Naive thymus-derived CD8-positive, alpha-beta T cell (primary cell): Measurements from ENCODE around the gene CTSH. TPM values are rescaled to one million over a fixed set of nuclear protein-coding genes. Genes with fewer than 3 reads are reported as not detected.
A peak's percentile ranks its signal among the peaks of the same experiment; 100 is the strongest.

ENCODE experiments used
- ATAC-seq, 2 donors: fragments of 150-1000 bp; cut with Tn5 transposase in 1 of 2; sonication (Bioruptor Pico), chemical (Tn5 transposase) in 1 of 2; 1 replicate in 1 of 2; 2 replicates in 1 of 2; pipeline ENCODE4 v1.10.0; 2021; ENCODE audit warnings: mild to moderate bottlenecking in 2 of 2, moderate library complexity in 2 of 2
- POLR2A ChIA-PET: fragments of 350-600 bp; sonication (Branson Sonifier 250); formaldehyde crosslinking; loops from one replicate; lab custom pipeline; 2021; ENCODE audit warnings: antibody characterized with exemption; lab: Charles Lee
- DNase-seq, 10 donors: peaks; one replicate each; pipeline versions ENCODE4 v3.0.0 to v3.0.0-alpha.2; 2020 to 2022
- H3K27ac Mint-ChIP-seq, 10 donors: one replicate each; pipeline ENCODE4 v1.8.0; 2020 to 2022; ENCODE audit warnings: mild to moderate bottlenecking in 10 of 10, mixed read lengths in 10 of 10, moderate library complexity in 4 of 10, inconsistent platforms in 1 of 10
- H3K27me3 Mint-ChIP-seq, 5 donors: one replicate each; pipeline ENCODE4 v1.8.0; 2021 to 2022; ENCODE audit warnings: mixed read lengths in 5 of 5
- H3K36me3 Mint-ChIP-seq, 3 donors: one replicate each; pipeline ENCODE4 v1.8.0; 2020 to 2022; ENCODE audit warnings: mixed read lengths in 3 of 3, mild to moderate bottlenecking in 2 of 3, inconsistent platforms in 1 of 3
- H3K4me1 Mint-ChIP-seq, 4 donors: one replicate each; pipeline ENCODE4 v1.8.0; 2021 to 2022; ENCODE audit warnings: mixed read lengths in 4 of 4
- H3K4me3 Mint-ChIP-seq, 10 donors: one replicate each; pipeline ENCODE4 v1.8.0; 2020 to 2022; ENCODE audit warnings: mild to moderate bottlenecking in 10 of 10, mixed read lengths in 10 of 10, moderate library complexity in 6 of 10, inconsistent platforms in 1 of 10
- H3K9me3 Mint-ChIP-seq, 9 donors: one replicate each; pipeline ENCODE4 v1.8.0; 2020 to 2022; ENCODE audit warnings: mixed read lengths in 9 of 9, mild to moderate bottlenecking in 3 of 9, inconsistent platforms in 1 of 9, moderate library complexity in 1 of 9
- polyA plus RNA-seq, 3 donors: library from polyadenylated mRNA; unstranded; fragments of 300-500 nt; fragmentation: Illumina TruSeq; gene quantifications; one replicate each; pipeline ENCODE4 v1.2.3, GENCODE V29; 2021
- total RNA-seq, 8 experiments: library from RNA in 2 of 8; stranded (reverse) in 2 of 8; gene quantifications; one replicate each; pipeline ENCODE4 v1.2.3 and lab custom pipeline; 2021 to 2026

The CTSH gene
- total and polyA plus RNA-seq, 5 experiments from 2014 or later: 3.6 to 7.9 (median 5.8) TPM

GRCh38 chr15:78922527-78922926 lies 22.3 kb downstream of the CTSH start:
- peaks cover 0 to 4% (median under 1%) of the 10 kb centered on the region in 4 donors for H3K4me1 Mint-ChIP-seq
- H3K27ac Mint-ChIP-seq: peak overlapping the region in 1 of 10 donors; percentile 66
- DNase-seq (no peak), ATAC-seq (no peak)
- POLR2A ChIA-PET: no interaction called here
- H3K36me3 Mint-ChIP-seq: peaks cover 0 to 52% (median 10%) of the 10 kb centered on the region in 3 donors
- no peaks in the 10 kb centered on the region for H3K27me3 Mint-ChIP-seq
- no peak overlapping the region for H3K4me3 Mint-ChIP-seq
- H3K9me3 Mint-ChIP-seq: no peaks in the 10 kb centered on the region

DNA sequence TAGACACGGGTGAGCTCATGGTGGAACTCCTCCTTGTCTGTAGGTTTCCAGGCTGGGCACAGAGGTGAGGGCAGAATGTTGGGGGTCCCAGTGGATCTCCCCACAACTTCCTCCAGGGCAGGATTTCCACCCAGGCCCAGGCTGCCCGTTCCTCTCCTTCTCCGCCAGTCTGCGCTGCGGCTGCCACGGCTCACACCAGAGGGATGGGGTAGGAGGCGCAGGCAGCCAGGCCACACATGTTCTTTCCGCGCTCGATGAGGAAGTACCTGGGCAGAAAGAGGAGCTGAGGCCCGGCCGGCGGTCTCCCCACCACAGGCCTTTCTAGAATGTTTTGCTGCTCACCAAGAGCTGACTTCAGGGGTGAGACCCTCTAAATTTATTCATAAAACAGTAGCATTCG lies 22.9 kb downstream of the CTSH start:
- H3K9me3 Mint-ChIP-seq: no peaks in the 10 kb centered on the region
- no peaks in the 10 kb centered on the region for H3K27me3 Mint-ChIP-seq
- H3K4me1 Mint-ChIP-seq: peaks cover 0 to 5% (median 2%) of the 10 kb centered on the region in 4 donors
- H3K36me3 Mint-ChIP-seq: peaks cover 0 to 55% (median 11%) of the 10 kb centered on the region in 3 donors
- ATAC-seq: no peak
- H3K27ac Mint-ChIP-seq: peak overlapping the region in 1 of 10 donors; percentile 66
- POLR2A ChIA-PET: interaction anchor here (0.6 kb wide), 1 partner anchor 49 kb away, joined by 4 read pairs; the partner anchor contains the start of gene MORF4L1
- DNase-seq: no peak
- H3K4me3 Mint-ChIP-seq: no peak overlapping the region

DNA sequence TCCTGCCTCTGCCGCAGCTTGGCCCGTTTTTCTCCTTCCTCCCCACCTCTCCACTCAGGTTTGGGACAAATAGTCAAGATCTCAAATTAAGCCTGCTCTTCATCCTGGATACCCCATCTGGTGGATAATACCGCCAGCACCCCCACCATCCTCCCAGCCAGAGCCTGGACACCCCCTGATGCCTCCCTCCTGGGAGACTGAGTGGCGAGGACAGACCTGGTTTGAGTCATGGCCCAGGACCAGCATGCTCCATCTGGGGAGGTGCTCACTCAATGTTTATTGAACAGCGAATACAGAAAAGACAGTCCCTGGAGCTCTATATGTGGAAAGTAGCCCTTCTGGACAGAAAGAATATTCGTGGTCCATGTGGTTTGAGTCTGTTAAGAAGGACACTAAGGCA lies 23.3 kb downstream of the CTSH start:
- H3K4me3 Mint-ChIP-seq: no peak overlapping the region
- no peaks in the 10 kb centered on the region for H3K27me3 Mint-ChIP-seq
- peaks cover 0 to 59% (median 11%) of the 10 kb centered on the region in 3 donors for H3K36me3 Mint-ChIP-seq
- H3K27ac Mint-ChIP-seq: no peak overlapping the region
- no peaks in the 10 kb centered on the region for H3K9me3 Mint-ChIP-seq
- DNase-seq (no peak), ATAC-seq (no peak)
- POLR2A ChIA-PET: interaction anchor here (0.6 kb wide), 1 partner anchor 49 kb away, joined by 4 read pairs; the partner anchor contains the start of gene MORF4L1
- peaks cover 0 to 8% (median 2%) of the 10 kb centered on the region in 4 donors for H3K4me1 Mint-ChIP-seq

DNA sequence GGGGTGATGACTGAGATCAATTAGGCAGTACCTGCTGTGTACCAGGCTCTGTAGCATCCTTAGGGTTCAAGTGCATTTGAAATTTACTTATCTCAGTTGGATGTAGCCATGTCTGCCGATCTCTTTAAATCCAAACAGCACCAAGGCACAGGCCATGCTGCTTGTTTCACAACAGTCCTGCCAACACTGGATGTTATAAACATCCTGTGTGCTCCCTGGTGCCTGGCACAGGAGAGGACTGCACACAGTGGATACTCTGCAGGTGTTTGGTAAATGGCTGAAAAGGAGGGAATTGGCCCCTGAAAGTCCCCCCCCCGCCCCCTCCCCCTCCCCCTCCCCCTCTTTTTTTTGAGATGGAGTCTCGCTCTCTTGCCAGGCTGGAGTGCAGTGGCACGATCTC lies 27.0 kb downstream of the CTSH start:
- ATAC-seq (no peak), DNase-seq (no peak)
- H3K4me1 Mint-ChIP-seq: peaks cover 0 to 19% (median 4%) of the 10 kb centered on the region in 4 donors
- POLR2A ChIA-PET: no interaction called here
- no peak overlapping the region for H3K4me3 Mint-ChIP-seq
- no peaks in the 10 kb centered on the region for H3K9me3 Mint-ChIP-seq
- peak overlapping the region in 2 of 10 donors; percentile 13 to 68 for H3K27ac Mint-ChIP-seq
- H3K36me3 Mint-ChIP-seq: peaks cover 0 to 73% (median 9%) of the 10 kb centered on the region in 3 donors
- H3K27me3 Mint-ChIP-seq: no peaks in the 10 kb centered on the region

- POLR2A ChIA-PET: no interaction called here
- ATAC-seq: no peak
- peak overlapping the region in 2 of 10 donors; percentile 6 to 43 for H3K27ac Mint-ChIP-seq
- DNase-seq: no peak
- H3K9me3 Mint-ChIP-seq: no peaks in the 10 kb centered on the region
- peaks cover 0 to 75% (median 14%) of the 10 kb centered on the region in 3 donors for H3K36me3 Mint-ChIP-seq
- peaks cover 8 to 32% (median 13%) of the 10 kb centered on the region in 4 donors for H3K4me1 Mint-ChIP-seq
- no peak overlapping the region for H3K4me3 Mint-ChIP-seq
- H3K27me3 Mint-ChIP-seq: no peaks in the 10 kb centered on the region
These were observed 28.8 kb downstream of the CTSH start for GRCh38 chr15:78916088-78916487.

- Mint-ChIP-seq H3K27ac (peak overlapping the region in 4 of 10 donors; percentile 3 to 46 (median 24)), H3K9me3 (no peaks in the 10 kb centered on the region), H3K4me3 (no peak overlapping the region), H3K27me3 (no peaks in the 10 kb centered on the region), H3K36me3 (peaks cover 0 to 79% (median 16%) of the 10 kb centered on the region in 3 donors), H3K4me1 (peaks cover 8 to 35% (median 16%) of the 10 kb centered on the region in 4 donors)
- ATAC-seq (peak in 1 of 2 donors; percentile 26), DNase-seq (no peak)
- POLR2A ChIA-PET: no interaction called here
These were observed 29.3 kb downstream of the CTSH start for GRCh38 chr15:78915341-78916087.

GRCh38 chr15:78914027-78914764 lies 30.6 kb downstream of the CTSH start:
- no peak overlapping the region for H3K4me3 Mint-ChIP-seq
- peak overlapping the region in 3 of 10 donors; percentile 52 to 69 (median 66) for H3K27ac Mint-ChIP-seq
- DNase-seq (no peak), ATAC-seq (no peak)
- H3K27me3 Mint-ChIP-seq: no peaks in the 10 kb centered on the region
- H3K36me3 Mint-ChIP-seq: peaks cover 0 to 80% (median 14%) of the 10 kb centered on the region in 3 donors
- POLR2A ChIA-PET: no interaction called here
- H3K4me1 Mint-ChIP-seq: peaks cover 9 to 45% (median 23%) of the 10 kb centered on the region in 4 donors
- no peaks in the 10 kb centered on the region for H3K9me3 Mint-ChIP-seq

GRCh38 chr15:78913012-78913411 lies 31.8 kb downstream of the CTSH start:
- H3K36me3 Mint-ChIP-seq: peaks cover 0 to 79% (median 10%) of the 10 kb centered on the region in 3 donors
- ATAC-seq (no peak), DNase-seq (no peak)
- POLR2A ChIA-PET: interaction anchor here (1.0 kb wide), 1 partner anchor 40 kb away, joined by 3 read pairs; the partner anchor contains the start of gene MORF4L1
- peaks cover 12 to 45% (median 23%) of the 10 kb centered on the region in 4 donors for H3K4me1 Mint-ChIP-seq
- no peaks in the 10 kb centered on the region for H3K9me3 Mint-ChIP-seq
- H3K27me3 Mint-ChIP-seq: no peaks in the 10 kb centered on the region
- H3K27ac Mint-ChIP-seq: peak overlapping the region in 1 of 10 donors; percentile 20
- no peak overlapping the region for H3K4me3 Mint-ChIP-seq

DNA sequence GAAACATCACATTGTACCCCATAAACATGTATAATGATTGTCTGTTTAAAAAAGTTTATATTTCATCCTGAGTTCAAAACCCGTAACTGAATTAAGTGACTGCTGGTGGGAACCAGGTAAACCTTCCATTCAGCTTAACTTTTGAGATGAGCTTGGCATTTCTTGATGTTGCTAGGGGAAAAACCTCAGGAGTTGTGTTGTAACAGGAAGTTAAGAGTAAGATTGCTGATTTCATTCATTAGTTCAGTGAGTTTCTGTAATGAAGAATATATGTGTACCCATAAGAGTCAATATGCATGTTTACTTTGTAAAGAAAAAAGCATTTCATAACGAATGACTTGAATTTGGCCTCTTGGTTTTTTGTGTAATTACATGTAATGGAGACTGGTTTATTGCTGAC lies 32.5 kb downstream of the CTSH start:
- no peak overlapping the region for H3K4me3 Mint-ChIP-seq
- H3K9me3 Mint-ChIP-seq: no peaks in the 10 kb centered on the region
- POLR2A ChIA-PET: interaction anchor here (1.0 kb wide), 1 partner anchor 39 kb away, joined by 3 read pairs; the partner anchor contains the start of gene MORF4L1
- ATAC-seq (no peak), DNase-seq (no peak)
- H3K4me1 Mint-ChIP-seq: peaks cover 14 to 42% (median 25%) of the 10 kb centered on the region in 4 donors
- H3K27ac Mint-ChIP-seq: peak overlapping the region in 2 of 10 donors; percentile 12 to 49
- H3K36me3 Mint-ChIP-seq: peaks cover 0 to 80% (median 7%) of the 10 kb centered on the region in 3 donors
- no peaks in the 10 kb centered on the region for H3K27me3 Mint-ChIP-seq

DNA sequence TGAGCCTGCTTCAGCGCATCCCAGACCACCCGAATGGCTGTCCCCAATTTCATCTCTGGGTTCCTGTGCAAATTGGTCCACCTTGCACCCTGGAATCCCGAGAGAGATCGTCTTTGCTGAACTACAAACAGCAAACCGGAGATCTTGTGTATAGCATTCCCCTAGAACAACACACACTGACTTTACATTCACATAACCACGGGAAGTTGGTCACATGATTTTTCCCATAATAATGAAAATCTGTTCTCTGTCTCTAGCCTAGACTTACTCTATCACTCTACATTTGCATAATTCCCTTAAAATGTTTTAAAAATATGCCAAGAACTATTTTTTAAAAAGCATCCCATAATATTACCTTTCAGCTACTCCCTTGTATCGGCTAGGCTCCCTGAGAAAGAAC lies 34.6 kb downstream of the CTSH start:
- POLR2A ChIA-PET: no interaction called here

DNA sequence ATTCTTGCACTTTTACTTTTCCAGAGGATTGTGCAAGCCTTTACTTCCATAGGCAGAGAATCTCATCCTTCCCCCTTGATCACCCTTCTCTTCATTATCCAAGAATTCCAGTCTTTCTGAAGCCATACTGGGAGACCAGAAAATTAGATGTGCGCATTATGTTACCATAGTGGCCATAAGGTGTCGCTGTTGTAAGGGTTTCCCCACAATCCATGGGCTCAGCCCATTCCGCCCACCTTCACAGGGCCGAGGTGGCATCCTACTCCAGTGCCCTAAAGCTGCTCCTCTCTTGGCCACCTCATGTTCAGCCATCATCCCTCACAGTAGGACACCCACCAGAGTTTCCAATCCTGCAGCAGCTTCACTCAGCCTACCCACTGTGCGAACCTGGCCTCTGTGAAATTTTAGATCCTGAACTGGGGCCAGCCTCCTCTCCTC lies 35.0 kb downstream of the CTSH start:
- Mint-ChIP-seq H3K27ac (peak overlapping the region in 6 of 10 donors; percentile 30 to 81 (median 54)), H3K4me3 (no peak overlapping the region), H3K9me3 (no peaks in the 10 kb centered on the region), H3K36me3 (peaks cover 0 to 90% (median 19%) of the 10 kb centered on the region in 3 donors), H3K4me1 (peaks cover 20 to 34% (median 30%) of the 10 kb centered on the region in 4 donors), H3K27me3 (no peaks in the 10 kb centered on the region)
- DNase-seq (peak in 1 of 10 donors; percentile 25), ATAC-seq (peak; percentile 30 to 42)
- POLR2A ChIA-PET: no interaction called here

More for the DNA sequence above, 34.6 kb downstream of the CTSH start:
- no peak overlapping the region for H3K4me3 Mint-ChIP-seq
- peaks cover 0 to 90% (median 16%) of the 10 kb centered on the region in 3 donors for H3K36me3 Mint-ChIP-seq
- no peaks in the 10 kb centered on the region for H3K27me3 Mint-ChIP-seq
- ATAC-seq: no peak
- no peaks in the 10 kb centered on the region for H3K9me3 Mint-ChIP-seq
- no peak for DNase-seq
- H3K27ac Mint-ChIP-seq: peak overlapping the region in 5 of 10 donors; percentile 30 to 81 (median 56)
- peaks cover 20 to 34% (median 32%) of the 10 kb centered on the region in 4 donors for H3K4me1 Mint-ChIP-seq

GRCh38 chr15:78909160-78909695 lies 35.6 kb downstream of the CTSH start:
- POLR2A ChIA-PET: no interaction called here
- H3K36me3 Mint-ChIP-seq: peaks cover 0 to 90% (median 20%) of the 10 kb centered on the region in 3 donors
- DNase-seq: no peak
- H3K9me3 Mint-ChIP-seq: no peaks in the 10 kb centered on the region
- peaks cover 20 to 33% (median 28%) of the 10 kb centered on the region in 4 donors for H3K4me1 Mint-ChIP-seq
- no peak for ATAC-seq
- no peaks in the 10 kb centered on the region for H3K27me3 Mint-ChIP-seq
- peak overlapping the region in 5 of 10 donors; percentile 10 to 81 (median 30) for H3K27ac Mint-ChIP-seq
- no peak overlapping the region for H3K4me3 Mint-ChIP-seq
